H1 (cell line): ENCODE measurements around the gene FHOD1. TPM values are rescaled to one million over a fixed set of nuclear protein-coding genes. Genes with fewer than 3 reads are reported as not detected.

ENCODE experiments used
- CTCF ChIA-PET: fragments of 300-600 bp; sonication (Branson Sonifier 250); formaldehyde crosslinking; loops from one replicate; lab custom pipeline; 2021; ENCODE audit not compliant: partially characterized antibody; lab: Charles Lee
- POLR2A ChIA-PET: fragments of 300-600 bp; sonication (Branson Sonifier 250); formaldehyde crosslinking; loops from one replicate; lab custom pipeline; 2021; ENCODE audit warnings: inconsistent platforms; ENCODE audit not compliant: partially characterized antibody; lab: Charles Lee
- DNase-seq, 2 experiments: peaks; one replicate each; pipeline versions ENCODE4 v3.0.0 to v3.0.0-alpha.2; 2010 to 2022; ENCODE audit warnings: low spot score in 2 of 2, low read depth in 1 of 2, mixed read lengths in 1 of 2
- FAIRE-seq: peaks from 2 replicates; lab custom pipeline; 2011; peaks lifted over from hg19 to GRCh38; lab: Jason Lieb, UNC
- H2AFZ ChIP-seq: 2 replicates; pipeline ENCODE4 v1.8.1; 2012; ENCODE audit warnings: low read length, inconsistent platforms
- H2AK5ac ChIP-seq: 2 replicates; pipeline ENCODE4 v1.6.1; 2013; ENCODE audit warnings: low read depth, low read length
- H2BK120ac ChIP-seq: replicated peaks from 2 replicates; pipeline ENCODE3; 2013; ENCODE audit warnings: low read depth, low read length, inconsistent platforms
- H2BK12ac ChIP-seq: 2 replicates; pipeline ENCODE4 v1.6.1; 2013; ENCODE audit warnings: low read depth, low read length
- H2BK15ac ChIP-seq: 2 replicates; pipeline ENCODE4 v1.6.1; 2013; ENCODE audit warnings: low read length
- H2BK20ac ChIP-seq: 2 replicates; pipeline ENCODE4 v1.6.1; 2013; ENCODE audit warnings: low read length
- H2BK5ac ChIP-seq: 2 replicates; pipeline ENCODE4 v1.6.1; 2013; ENCODE audit warnings: low read depth, low read length
- H3K14ac ChIP-seq: 2 replicates; pipeline ENCODE4 v1.6.1; 2013; ENCODE audit warnings: inconsistent platforms; ENCODE audit not compliant: insufficient read length
- H3K18ac ChIP-seq: 2 replicates; pipeline ENCODE4 v1.6.1; 2013; ENCODE audit warnings: low read length; ENCODE audit errors: extremely low read depth
- H3K23ac ChIP-seq: 2 replicates; pipeline ENCODE4 v1.6.1; 2013; ENCODE audit warnings: inconsistent platforms; ENCODE audit not compliant: insufficient read length
- H3K23me2 ChIP-seq: 2 replicates; pipeline ENCODE4 v1.6.1; 2013; ENCODE audit warnings: low read depth, low read length
- H3K27ac ChIP-seq: 2 replicates; pipeline ENCODE4 v1.6.1; 2011; ENCODE audit warnings: low read depth, low read length, inconsistent platforms
- H3K27me3 ChIP-seq, 4 experiments: replicated peaks in 1 of 4; 1 replicate in 1 of 4; 2 replicates in 3 of 4; pipeline versions ENCODE4 v1.6.1 to v1.8.1; 2011 to 2013; ENCODE audit warnings: low read length in 3 of 4, mild to moderate bottlenecking in 3 of 4, inconsistent platforms in 2 of 4, mixed read lengths in 2 of 4, moderate library complexity in 1 of 4; ENCODE audit not compliant: control insufficient read depth in 3 of 4, insufficient read depth in 3 of 4; ENCODE audit errors: extremely low read depth in 1 of 4
- H3K36me3 ChIP-seq, 4 experiments: 2 replicates each; pipeline versions ENCODE4 v1.6.1 to v1.8.1; 2011 to 2013; ENCODE audit warnings: mild to moderate bottlenecking in 4 of 4, low read length in 3 of 4, moderate library complexity in 2 of 4, control low read depth in 1 of 4, inconsistent platforms in 1 of 4; ENCODE audit not compliant: insufficient read depth in 4 of 4, control insufficient read depth in 2 of 4
- H3K4ac ChIP-seq: replicated peaks from 2 replicates; pipeline ENCODE3; 2013; ENCODE audit warnings: low read length, low read depth, mixed read lengths, inconsistent platforms; ENCODE audit not compliant: insufficient read length
- H3K4me1 ChIP-seq, 4 experiments: replicated peaks in 1 of 4; 1 replicate in 1 of 4; 2 replicates in 3 of 4; pipeline versions ENCODE4 v1.6.1 to v1.8.1; 2011 to 2013; ENCODE audit warnings: low read length in 3 of 4, inconsistent platforms in 2 of 4, mixed read lengths in 1 of 4; ENCODE audit not compliant: insufficient read depth in 4 of 4, control insufficient read depth in 3 of 4
- H3K4me2 ChIP-seq, 2 experiments: 2 replicates each; pipeline versions ENCODE4 v1.6.1 to v1.8.1; 2011 to 2013; ENCODE audit warnings: low read depth in 2 of 2, low read length in 2 of 2, control low read depth in 1 of 2, inconsistent platforms in 1 of 2, mild to moderate bottlenecking in 1 of 2; ENCODE audit not compliant: insufficient read depth in 1 of 2
- H3K4me3 ChIP-seq, 4 experiments: fragments of 200-600, 300-600 bp in 1 of 4; sonication (generic), shearing (Covaris generic), sonication (Bioruptor Twin) in 1 of 4; 2 replicates each; pipeline versions ENCODE4 v1.5.1 to v1.8.1; 2011 to 2016; ENCODE audit warnings: low read length in 4 of 4, low read depth in 3 of 4, control low read depth in 2 of 4, inconsistent platforms in 2 of 4, mild to moderate bottlenecking in 2 of 4, mixed read lengths in 1 of 4, moderate library complexity in 1 of 4; ENCODE audit not compliant: insufficient read depth in 2 of 4; ENCODE audit errors: extremely low read depth in 1 of 4
- H3K56ac ChIP-seq: replicated peaks from 2 replicates; pipeline ENCODE3; 2013; ENCODE audit warnings: low read depth, mild to moderate bottlenecking, mixed read lengths, low read length, inconsistent platforms; ENCODE audit not compliant: insufficient read length
- H3K79me1 ChIP-seq: 2 replicates; pipeline ENCODE4 v1.6.1; 2013; ENCODE audit warnings: low read depth, low read length, control low read depth
- H3K79me2 ChIP-seq, 2 experiments: 2 replicates each; pipeline versions ENCODE4 v1.6.1 to v1.8.1; 2012 to 2013; ENCODE audit warnings: low read length in 2 of 2, mild to moderate bottlenecking in 2 of 2, inconsistent platforms in 1 of 2; ENCODE audit not compliant: insufficient read depth in 2 of 2, control insufficient read depth in 1 of 2
- H3K9ac ChIP-seq, 4 experiments: replicated peaks in 1 of 4; 1 replicate in 1 of 4; 2 replicates in 3 of 4; pipeline versions ENCODE4 v1.6.1 to v1.8.1; 2011 to 2013; ENCODE audit warnings: low read depth in 3 of 4, low read length in 3 of 4, control low read depth in 2 of 4, mild to moderate bottlenecking in 2 of 4, moderate library complexity in 2 of 4, inconsistent platforms in 1 of 4; ENCODE audit errors: extremely low read depth in 1 of 4
- H3K9me3 ChIP-seq, 2 experiments: 2 replicates each; pipeline versions ENCODE4 v1.6.1 to v1.8.1; 2012 to 2013; ENCODE audit warnings: mild to moderate bottlenecking in 2 of 2, moderate library complexity in 2 of 2, control low read depth in 1 of 2, inconsistent platforms in 1 of 2, low read depth in 1 of 2, low read length in 1 of 2, mixed read lengths in 1 of 2; ENCODE audit not compliant: insufficient read depth in 2 of 2
- H4K20me1 ChIP-seq, 2 experiments: replicated peaks in 1 of 2; 2 replicates each; pipeline versions ENCODE3 to v1.8.1; 2011 to 2013; ENCODE audit warnings: inconsistent platforms in 2 of 2, low read length in 2 of 2, mild to moderate bottlenecking in 1 of 2; ENCODE audit not compliant: insufficient read depth in 2 of 2, control insufficient read depth in 1 of 2
- H4K5ac ChIP-seq: 2 replicates; pipeline ENCODE4 v1.6.1; 2013; ENCODE audit warnings: low read length, low read depth, mixed read lengths, inconsistent platforms; ENCODE audit not compliant: insufficient read length
- H4K8ac ChIP-seq: 2 replicates; pipeline ENCODE4 v1.8.0; 2013; ENCODE audit warnings: mild to moderate bottlenecking, moderate library complexity, low read length, inconsistent platforms; ENCODE audit not compliant: insufficient read depth; ENCODE audit errors: extremely low read depth
- H4K91ac ChIP-seq: replicated peaks from 2 replicates; pipeline ENCODE3; 2013; ENCODE audit warnings: low read length, mixed read lengths, inconsistent platforms; ENCODE audit not compliant: insufficient read length
- BACH1 ChIP-seq: IDR thresholded peaks from 2 replicates; pipeline ENCODE4 v1.6.1; 2012; ENCODE audit warnings: low read length, improper control_type of control experiment
- BCL11A ChIP-seq, 2 experiments: IDR thresholded peaks; one replicate each; pipeline ENCODE4 v1.6.1; 2011; ENCODE audit warnings: low read depth in 2 of 2, low read length in 2 of 2, mild to moderate bottlenecking in 2 of 2
- CTBP2 ChIP-seq: IDR thresholded peaks from 2 replicates; pipeline ENCODE4 v1.7.0; 2011; ENCODE audit warnings: borderline replicate concordance, mild to moderate bottlenecking, moderate library complexity, mixed read lengths, low read length; ENCODE audit not compliant: insufficient read depth, insufficient read length
- E2F6 ChIP-seq: IDR thresholded peaks from 2 replicates; pipeline ENCODE4 v1.6.1; 2012; ENCODE audit warnings: inconsistent platforms
- EZH2 ChIP-seq: fragments of 200-600 bp; sonication (generic); IDR thresholded peaks from 2 replicates; pipeline ENCODE4 v1.7.1; 2012; ENCODE audit warnings: low read depth, mild to moderate bottlenecking, moderate library complexity, low read length, inconsistent platforms; ENCODE audit not compliant: severe bottlenecking
- HDAC6 ChIP-seq: IDR thresholded peaks from one replicate; pipeline ENCODE4 v1.7.1; 2012; ENCODE audit warnings: low read depth, mild to moderate bottlenecking, inconsistent platforms, low read length, moderate library complexity
- JUND ChIP-seq: IDR thresholded peaks from 2 replicates; pipeline ENCODE4 v1.6.1; 2011; ENCODE audit warnings: mild to moderate bottlenecking, improper control_type of control experiment, low read length
- KDM1A ChIP-seq: fragments of 200-600, 300-600 bp; sonication (generic); IDR thresholded peaks from 2 replicates; pipeline ENCODE4 v1.7.1; 2016; ENCODE audit warnings: mild to moderate bottlenecking, low read length, borderline replicate concordance
- POLR2A ChIP-seq, 2 experiments: IDR thresholded peaks; 1 replicate in 1 of 2; 2 replicates in 1 of 2; pipeline ENCODE4 v1.6.1; 2011; ENCODE audit warnings: low read depth in 2 of 2, low read length in 2 of 2, mild to moderate bottlenecking in 2 of 2; ENCODE audit errors: control extremely low read depth in 1 of 2
- POLR2AphosphoS5 ChIP-seq: IDR thresholded peaks from 2 replicates; pipeline ENCODE4 v1.6.1; 2011; ENCODE audit warnings: low read depth, low read length
- SAP30 ChIP-seq: fragments of 300-600 bp; sonication (generic); IDR thresholded peaks from 2 replicates; pipeline ENCODE4 v1.7.1; 2012; ENCODE audit warnings: low read length, moderate library complexity, mild to moderate bottlenecking, inconsistent platforms; ENCODE audit not compliant: insufficient read depth, insufficient replicate concordance
- SUZ12 ChIP-seq: fragments of 200-600 bp; sonication (generic); IDR thresholded peaks from 2 replicates; pipeline ENCODE4 v1.6.1; 2012; ENCODE audit warnings: mild to moderate bottlenecking, inconsistent platforms, low read length, moderate library complexity, mixed read lengths
- TAF7 ChIP-seq: optimal IDR thresholded peaks from 2 replicates; pipeline ENCODE3; 2011; ENCODE audit warnings: low read depth, mild to moderate bottlenecking, inconsistent platforms, low read length, moderate library complexity, borderline replicate concordance
- TBP ChIP-seq: IDR thresholded peaks from 2 replicates; pipeline ENCODE4 v1.6.1; 2011; ENCODE audit warnings: low read depth, low read length, improper control_type of control experiment
- WGBS, 2 experiments: shearing (Covaris generic) in 1 of 2; methylation state at CpG; one replicate each; pipeline versions ENCODE4 v1.1.6 to v1.1.7; 2013 to 2015; ENCODE audit warnings: low lambda C conversion rate in 2 of 2, mixed read lengths in 2 of 2, inconsistent platforms in 1 of 2, low coverage in 1 of 2, missing lambda C conversion rate in 1 of 2; ENCODE audit not compliant: insufficient replicate concordance in 2 of 2, insufficient coverage in 1 of 2, insufficient read length in 1 of 2; ENCODE audit errors: extremely low coverage in 1 of 2, missing lambda C conversion rate in 1 of 2; 5-methylcytosine and 5-hydroxymethylcytosine counted together
- polyA plus RNA-seq, 7 experiments: library from polyadenylated mRNA; depleted of rRNA in 3 of 7; stranded (reverse) in 5 of 7; unstranded in 2 of 7; fragments of >200 nt in 5 of 7; fragments of 200-250 nt in 2 of 7; gene quantifications; 1 replicate in 5 of 7; 2 replicates in 1 of 7; 4 replicates in 1 of 7; pipeline versions ENCODE4 v1.2.1 to v1.2.3, GENCODE V29; 2011 to 2013; ENCODE audit warnings: missing spikeins in 2 of 7, mixed read lengths in 2 of 7
- total RNA-seq: library from RNA; stranded (reverse); fragmentation: NEBNext Ultra II Directional; extraction: Animal tissue kit (Norgen Biotek cat#: 25700); gene quantifications from 2 replicates; pipeline ENCODE4 v1.2.1, GENCODE V29; 2021

The FHOD1 gene
- total and polyA plus RNA-seq, 2 of the 8 experiments (the other 6 are each of a cell fraction or from before 2014, with no cell fraction given), result 31.3 to 60.7 TPM

GRCh38 chr16:67263201-67263600, 15.9 kb upstream of the FHOD1 start:
- Histone ChIP-seq H4K20me1 (peaks cover 0 to 2% of the 10 kb centered on the region in 2 experiments), H3K14ac (no peak overlapping the region), H4K5ac (no peak overlapping the region), H3K4me2 (no peak overlapping the region), H3K23me2 (no peaks in the 10 kb centered on the region), H2BK5ac (no peak overlapping the region), H3K4me3 (no peak overlapping the region), H3K79me1 (no peaks in the 10 kb centered on the region), H3K79me2 (no peaks in the 10 kb centered on the region), H3K27ac (no peak overlapping the region), H2BK120ac (no peak overlapping the region), H3K9ac (no peak overlapping the region), H3K36me3 (no peaks in the 10 kb centered on the region), H3K56ac (no peak overlapping the region), H3K4me1 (no peaks in the 10 kb centered on the region; a peak in 1 of 7 replicates), H2BK20ac (no peak overlapping the region), H4K8ac (peak overlapping the region; percentile 48; the same call in 1 of the 2 replicates), H2AK5ac (no peak overlapping the region), H2BK12ac (no peak overlapping the region), H3K18ac (no peak overlapping the region), H3K9me3 (no peaks in the 10 kb centered on the region), H2AFZ (no peak overlapping the region), H3K27me3 (no peaks in the 10 kb centered on the region; a peak in 1 of 7 replicates), H3K4ac (no peak overlapping the region), H4K91ac (no peak overlapping the region), H3K23ac (no peak overlapping the region), H2BK15ac (no peak overlapping the region)
- DNase-seq, result no peak
- POLR2A ChIA-PET, result interaction anchor here (2.8 kb wide), 1 partner anchor 14 kb away, joined by 12 read pairs; the partner anchor contains the start of gene SLC9A5
- CTCF ChIA-PET, result interaction anchor here (1.2 to 14.4 kb wide), 6 partner anchors 15 to 130 kb away, joined by 3 to 217 read pairs (median 8); partner anchors contain the start of genes FHOD1, KCTD19, LRRC36 and PLEKHG4
- no peak for FAIRE-seq
- WGBS, 2 experiments, result 78% methylated on average over 3 of the region's 3 CpGs; no CpG with 5 or more reads in 1 of the 2 experiments
- TF ChIP-seq EZH2 (no peak), E2F6 (no peak), SAP30 (no peak), JUND (no peak), KDM1A (no peak), HDAC6 (no peak), BACH1 (no peak), TBP (no peak), BCL11A (IDR thresholded peaks at IDR 0.05; ENCODE audit: low read depth in 2 of 2, low read length in 2 of 2) (no peak), POLR2AphosphoS5 (no peak), POLR2A (IDR thresholded peaks at IDR 0.05; ENCODE audit: control extremely low read depth in 1 of 2, low read depth in 2 of 2, low read length in 2 of 2) (no peak), CTBP2 (no peak), TAF7 (no peak), SUZ12 (no peak)
